Right lung (tissue), 5 donors: ENCODE results near the gene OR6K3. TPM values are rescaled to one million over a fixed set of nuclear protein-coding genes. Genes with fewer than 3 reads are reported as not detected.

Experiments
- DNase-seq, 2 donors: peaks; one replicate each; pipeline ENCODE4 v3.0.0-alpha.2; 2013
- polyA plus RNA-seq, 5 donors: library from polyadenylated mRNA; unstranded; fragments of 120-200 nt; gene quantifications; one replicate each; pipeline versions ENCODE4 v1.2.1 to v1.2.3, GENCODE V29; 2013; ENCODE audit warnings: inconsistent platforms in 1 of 5, low replicate concordance in 1 of 5; ENCODE audit not compliant: insufficient read length in 5 of 5, insufficient read depth in 1 of 5

OR6K3 gene
- polyA plus RNA-seq, 5 donors = 0.09 TPM; not detected in 3

DNA sequence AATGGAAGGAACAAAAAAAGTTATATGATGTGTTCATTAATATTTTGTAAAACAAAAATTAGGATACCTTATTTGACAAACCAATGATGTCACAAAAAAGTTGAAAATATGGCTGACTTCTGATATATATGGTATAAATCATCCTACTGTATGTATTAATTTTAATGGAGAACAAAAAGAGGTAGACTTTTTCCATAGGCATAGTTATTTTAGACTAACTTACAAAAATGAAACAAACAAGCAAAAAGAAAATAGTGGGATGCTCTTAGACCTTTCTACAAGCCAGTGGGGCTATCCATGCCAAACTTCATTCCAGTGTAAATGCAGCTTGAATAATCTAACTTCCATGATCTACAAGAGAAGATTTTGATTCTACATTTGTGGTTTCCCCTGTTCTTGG lies 33.5 kb downstream of the OR6K3 start:
- no peak for DNase-seq

DNA sequence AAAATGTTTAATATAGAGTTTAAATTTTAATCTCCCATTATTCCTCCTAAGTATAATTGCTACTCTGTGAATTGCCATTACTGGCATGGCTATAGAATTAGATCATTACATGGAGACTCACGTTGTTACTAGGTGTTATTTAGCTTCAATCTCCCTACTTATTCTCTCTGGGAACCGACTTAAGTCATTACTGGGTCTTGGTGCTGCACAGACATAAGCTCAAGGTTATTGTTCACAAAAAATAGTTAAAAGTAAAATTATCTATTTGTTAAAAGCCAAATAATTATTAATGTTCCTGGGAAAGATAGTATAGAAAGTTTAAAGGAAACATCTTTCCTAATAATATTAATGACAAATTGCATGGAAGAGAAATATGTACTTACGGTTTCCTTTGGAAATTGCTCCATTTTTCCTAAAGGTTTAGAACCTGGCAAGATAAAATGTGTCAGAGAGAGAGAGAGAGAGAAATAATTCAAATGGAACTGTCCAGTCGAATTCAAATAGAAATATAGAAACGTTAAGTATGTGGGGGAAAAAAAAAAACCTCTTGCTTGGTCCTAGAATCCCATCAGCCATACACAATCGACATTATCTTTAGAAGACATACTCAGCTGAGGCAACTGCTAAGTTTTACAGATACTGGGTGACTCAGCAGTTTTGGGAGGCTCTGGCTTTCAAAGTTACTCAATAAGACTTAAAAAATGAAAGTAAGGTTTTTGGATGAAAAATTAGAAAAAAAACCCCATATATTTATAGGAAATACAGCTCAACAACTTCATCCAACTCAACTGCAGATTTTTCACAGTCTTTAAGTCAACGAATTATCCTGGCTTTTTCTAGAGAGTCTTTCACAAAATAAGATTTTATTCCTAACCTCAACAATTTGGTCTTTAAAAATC lies 34.2 kb downstream of the OR6K3 start, which contains the start of gene SPTA1:
Gene SPTA1 (minus strand): TSS at position 605 of the 899 bp plus-strand sequence. CDS start 198 bp downstream, at position 407.
- DNase-seq = no peak

- no peak for DNase-seq
These were observed 35.4 kb downstream of the OR6K3 start for GRCh38 chr1:158685085-158685484.

- no peak for DNase-seq
These were observed 38.9 kb downstream of the OR6K3 start for GRCh38 chr1:158681606-158682005.

GRCh38 chr1:158679289-158679688 lies 41.2 kb downstream of the OR6K3 start:
- DNase-seq = no peak

DNA sequence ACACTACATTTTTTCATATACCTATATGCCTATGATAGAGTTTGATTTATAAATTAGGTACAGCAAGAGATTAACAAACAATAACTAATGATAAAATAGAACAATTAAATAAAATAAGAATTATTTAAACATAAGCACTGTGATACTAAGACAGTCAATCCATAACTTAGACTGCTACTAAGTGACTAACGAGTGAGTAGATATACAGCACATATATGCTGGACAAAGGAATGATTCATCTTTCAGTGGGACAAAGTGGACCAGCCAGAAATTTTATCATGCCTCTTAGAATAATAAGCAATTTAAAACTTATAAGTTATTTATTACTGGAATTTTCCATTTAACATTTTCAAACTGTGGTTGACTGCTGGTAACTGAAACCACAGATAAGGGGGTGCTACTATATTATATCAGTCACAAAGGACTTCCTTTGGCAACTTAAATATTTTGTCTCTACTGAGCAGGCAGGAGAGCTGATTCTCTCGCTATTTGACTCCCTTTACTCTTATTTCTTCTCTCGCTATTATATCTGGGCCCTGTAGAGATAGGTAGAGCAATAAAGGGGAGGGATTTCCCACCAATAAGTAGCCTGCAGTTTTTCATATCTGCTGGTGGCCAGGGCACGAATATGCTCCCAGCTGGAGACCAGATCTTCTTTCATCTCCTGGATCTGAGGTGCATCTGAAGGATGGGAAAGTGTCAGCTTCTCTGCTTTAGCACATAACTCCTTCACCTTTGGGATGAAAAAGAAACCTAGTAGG lies 44.8 kb downstream of the OR6K3 start:
- no peak for DNase-seq

GRCh38 chr1:158674302-158674701 lies 46.2 kb downstream of the OR6K3 start:
- DNase-seq = no peak

Other genes with a start within 250 kb of the OR6K3 start
- gene OR10R2, start 248.5 kb downstream of the OR6K3 start, polyA plus RNA-seq = not detected
- under 1 TPM in 1 of 5 donors, not detected in 4; 0.13 TPM for gene OR6Y1, start 166.3 kb downstream of the OR6K3 start, polyA plus RNA-seq
- not detected for gene OR6P1, start 150.1 kb downstream of the OR6K3 start, polyA plus RNA-seq
- gene OR10X1, start 140.8 kb downstream of the OR6K3 start, polyA plus RNA-seq = not detected
- under 1 TPM; 0.19 to 0.70 (median 0.29) TPM for gene OR10Z1, start 115.5 kb downstream of the OR6K3 start, polyA plus RNA-seq
- 10 to 100 TPM in 2 of 5 donors, 1 to 10 TPM in 3; 8.3 to 26.4 (median 8.9) TPM for gene SPTA1, start 34.0 kb downstream of the OR6K3 start, polyA plus RNA-seq
- not detected for gene OR6K2, start 20.1 kb downstream of the OR6K3 start, polyA plus RNA-seq
- gene OR6K6, start 34.0 kb upstream of the OR6K3 start, polyA plus RNA-seq = not detected
- gene OR6N1, start 51.5 kb upstream of the OR6K3 start, polyA plus RNA-seq = not detected
- gene OR6N2, start 60.5 kb upstream of the OR6K3 start, polyA plus RNA-seq = not detected
- gene MNDA, start 110.6 kb upstream of the OR6K3 start, polyA plus RNA-seq = 1 to 10 TPM; 4.3 to 6.9 (median 4.8) TPM
- 1 to 10 TPM in 2 of 5 donors, under 1 TPM in 3; 0.44 to 1.4 (median 0.82) TPM for gene PYHIN1, start 210.8 kb upstream of the OR6K3 start, polyA plus RNA-seq